ENCODE data around the gene FRS3.

FRS3 gene

DNA sequence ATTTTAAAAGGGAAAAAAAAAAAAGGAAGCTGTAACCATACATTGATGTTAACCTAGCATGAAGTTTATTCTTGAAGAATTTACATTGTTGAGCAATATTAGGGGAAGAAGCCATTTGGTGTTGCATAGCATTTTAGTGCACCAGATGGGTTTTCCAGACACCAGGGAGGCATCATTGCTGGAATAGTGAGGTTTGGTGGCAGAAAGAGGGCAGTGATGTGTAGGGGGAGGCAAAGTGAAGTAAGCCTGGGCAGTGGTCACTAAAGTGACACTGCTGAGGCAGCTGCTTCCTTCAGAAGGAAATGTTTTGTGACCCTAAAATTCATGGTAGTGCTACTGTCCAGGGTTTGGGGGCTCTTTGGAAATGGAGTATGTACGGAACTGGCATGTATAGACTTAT is 10.3 kb upstream of the FRS3 start:
- no peak for DNase-seq (ENCODE audit: low spot score)

DNA sequence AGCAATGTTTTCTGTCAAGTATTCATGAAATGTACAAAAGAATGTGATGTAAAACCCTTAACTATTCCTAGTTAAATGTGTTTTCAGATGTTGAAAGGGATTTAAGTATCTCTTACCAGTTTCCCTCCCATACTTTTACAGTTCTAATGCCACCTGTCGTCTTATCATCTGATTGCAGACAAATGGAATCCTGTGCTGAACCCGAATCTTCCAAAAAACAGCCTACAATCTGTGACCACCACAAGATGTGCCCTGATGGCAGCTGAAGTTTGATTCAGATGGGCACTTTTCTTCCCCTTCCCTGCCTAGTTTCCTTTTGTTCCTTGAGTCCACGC is 9.7 kb upstream of the FRS3 start:
- DNase-seq (ENCODE audit: low spot score), result no peak

GRCh38 chr6:41787219-41787917 is 7.7 kb upstream of the FRS3 start, which contains the start of gene TOMM6:
TOMM6 (plus strand) TSS chr6:41787694; CDS start chr6:41787698, 4 bp downstream.
- DNase-seq (ENCODE audit: low spot score), result peak; percentile 95

DNA sequence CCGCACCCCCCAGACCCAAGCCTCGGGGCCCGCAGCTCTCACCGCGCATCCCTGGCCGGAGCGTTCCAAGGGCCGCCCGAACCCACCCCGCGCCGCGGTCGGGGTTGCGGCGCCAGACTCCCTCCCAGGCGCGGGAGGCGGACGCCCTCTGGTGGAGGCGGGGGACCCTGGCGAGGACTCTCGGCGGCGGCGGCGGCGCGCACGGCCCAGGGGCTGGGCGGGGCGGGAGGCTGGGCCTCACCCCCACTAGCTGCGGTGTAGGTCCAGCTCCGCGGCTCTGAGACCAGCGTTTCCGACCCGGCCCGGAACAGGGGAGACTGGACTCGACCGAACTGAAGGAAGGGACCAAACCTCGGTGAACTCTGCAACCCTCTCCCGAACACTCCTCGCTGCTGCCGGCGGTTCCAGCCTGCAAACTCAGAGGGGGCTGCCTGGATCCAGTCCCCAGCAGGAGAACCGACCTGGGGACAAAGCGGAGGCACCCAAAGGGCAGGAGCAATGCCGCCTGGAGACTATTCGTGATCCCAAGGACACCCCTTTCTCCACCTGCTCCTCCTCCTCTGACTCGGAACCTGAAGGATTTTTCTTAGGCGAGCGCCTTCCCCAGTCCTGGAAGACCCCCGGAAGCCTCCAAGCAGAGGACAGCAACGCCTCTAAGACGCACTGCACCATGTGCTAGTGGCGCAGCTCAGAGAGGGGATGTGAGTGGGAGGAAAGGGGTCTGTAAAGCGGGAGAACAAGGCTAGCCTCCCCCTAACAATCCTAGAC is 6.9 kb upstream of the FRS3 start:
- peak; percentile 81 for DNase-seq (ENCODE audit: low spot score)

GRCh38 chr6:41785689-41786450 is 6.2 kb upstream of the FRS3 start:
- DNase-seq (ENCODE audit: low spot score), result no peak

DNA sequence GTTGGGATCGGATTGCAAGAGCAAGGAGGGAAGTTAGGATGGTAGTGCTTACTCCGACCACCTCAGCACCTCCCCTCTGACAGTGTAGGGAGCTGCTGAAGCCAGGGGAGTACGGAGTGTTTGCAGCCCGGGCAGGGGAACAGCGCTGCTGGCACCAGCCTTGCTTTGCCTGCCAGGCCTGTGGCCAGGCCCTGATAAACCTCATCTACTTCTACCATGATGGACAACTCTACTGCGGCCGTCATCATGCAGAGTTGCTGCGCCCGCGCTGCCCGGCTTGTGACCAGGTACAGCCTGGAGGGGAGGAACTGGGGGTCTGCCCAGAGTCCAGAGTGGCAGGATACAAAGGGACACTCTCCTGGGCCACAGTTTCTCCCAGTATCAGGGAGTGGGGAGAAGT is 5.6 kb upstream of the FRS3 start:
- DNase-seq (ENCODE audit: low spot score), result no peak

- no peak for DNase-seq (ENCODE audit: low spot score)
These were observed 5.0 kb upstream of the FRS3 start for GRCh38 chr6:41784581-41785171.

GRCh38 chr6:41783106-41783780 is 3.5 kb upstream of the FRS3 start:
- no peak for DNase-seq (ENCODE audit: low spot score)

- DNase-seq (ENCODE audit: low spot score), result no peak
These were observed 1.6 kb upstream of the FRS3 start for GRCh38 chr6:41781366-41781730.

DNA sequence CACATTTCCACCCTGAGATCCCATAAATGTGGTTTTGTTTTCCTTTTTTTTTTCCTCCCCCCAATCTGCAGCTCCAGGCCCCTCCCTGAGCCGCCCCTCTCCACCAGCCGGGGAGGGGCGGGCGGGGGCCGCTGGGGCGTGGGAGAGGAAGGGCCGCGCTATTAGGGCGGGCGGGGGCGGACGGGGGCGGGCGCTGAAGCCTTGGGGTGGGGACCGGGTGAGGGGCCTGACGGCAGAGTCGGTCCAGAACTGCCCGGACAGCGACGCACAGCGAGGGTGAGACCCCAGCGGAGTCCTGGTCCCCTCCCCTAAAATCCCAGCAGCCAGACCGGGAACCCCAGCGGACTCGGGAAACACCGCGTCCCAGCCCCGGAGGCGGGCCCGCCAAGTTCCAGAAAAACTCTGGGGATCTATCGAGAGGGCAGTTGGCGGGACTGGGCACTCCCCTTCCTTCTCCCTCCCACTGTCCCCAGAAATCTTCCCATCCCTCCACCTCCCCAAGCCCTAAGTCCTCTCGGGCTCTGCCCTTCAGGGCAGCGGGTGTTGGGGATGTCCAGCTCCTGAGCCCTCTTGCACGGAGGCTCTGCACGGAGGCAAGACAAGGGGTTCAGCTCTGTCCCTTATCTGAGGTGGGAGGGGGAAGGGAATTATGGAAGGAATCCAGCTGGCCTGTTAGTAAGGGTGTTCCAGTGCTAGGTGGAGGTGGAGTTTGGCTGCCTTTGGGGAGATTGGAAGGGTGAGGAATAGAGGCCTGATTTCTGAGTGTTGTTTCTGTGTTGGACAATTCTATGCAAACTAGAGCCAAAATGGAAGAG is 1.1 kb upstream of the FRS3 start, which contains the start of gene PRICKLE4:
TSS of gene PRICKLE4 (plus strand) at position 232 of the 815 bp plus-strand sequence. CDS start 2,692 bp downstream, outside the sequence.
- DNase-seq (ENCODE audit: low spot score), result peak; percentile 16

GRCh38 chr6:41779336-41779735 is 364 bp downstream of the FRS3 start:
- no peak for DNase-seq (ENCODE audit: low spot score)

DNA sequence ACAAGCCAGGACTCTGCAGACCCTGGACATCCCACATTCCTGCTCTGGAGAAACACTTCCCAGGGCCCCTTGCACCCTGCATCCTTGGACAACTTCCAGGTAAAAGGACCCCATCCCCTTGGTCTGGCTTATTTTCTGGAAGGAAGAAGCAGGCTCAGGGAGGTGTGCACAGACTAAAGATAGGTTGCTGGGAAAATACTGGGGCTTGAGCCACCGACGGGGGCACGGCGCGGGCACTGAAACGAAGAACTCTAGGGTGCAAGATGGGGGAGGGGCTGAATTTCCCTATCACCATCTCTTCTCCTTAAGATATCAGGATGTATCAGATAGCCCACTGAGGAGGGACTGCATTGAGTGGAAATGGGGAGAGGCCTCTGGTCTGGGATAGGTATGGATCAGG is 805 bp downstream of the FRS3 start:
- DNase-seq (ENCODE audit: low spot score), result no peak

DNA sequence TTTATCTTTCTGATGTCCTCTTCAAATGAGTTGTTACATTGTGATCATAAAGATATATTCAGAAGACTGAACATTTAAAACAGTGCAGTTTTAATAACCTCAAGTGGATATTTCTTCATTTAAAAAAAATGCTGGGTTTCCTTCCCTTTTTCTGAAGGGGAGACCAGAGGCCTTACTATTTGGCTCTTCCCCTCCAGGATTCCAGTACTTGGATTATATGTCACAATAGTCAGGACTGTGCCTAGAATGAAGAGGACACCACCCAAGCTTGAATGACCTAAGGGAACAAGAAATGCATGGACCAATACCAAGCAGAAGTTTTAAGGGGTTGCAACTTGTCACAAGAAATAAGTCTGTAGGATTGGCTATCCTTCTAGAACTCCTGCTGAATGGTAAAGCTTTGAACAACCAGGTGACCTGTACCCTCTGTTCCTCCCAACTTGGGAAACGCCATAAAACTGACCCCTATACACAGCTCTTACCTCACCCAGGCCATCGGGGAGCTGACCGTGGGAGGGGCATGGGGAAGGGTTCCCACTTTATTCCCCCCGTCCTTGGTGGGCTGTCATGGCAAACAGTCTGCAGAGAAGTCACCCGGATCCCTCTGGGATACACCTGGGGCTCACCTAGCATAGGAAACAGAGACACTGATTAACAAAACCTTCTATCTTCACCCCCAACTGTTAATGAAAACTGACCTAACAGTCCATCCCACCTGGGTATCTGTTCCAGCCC is 2.0 kb downstream of the FRS3 start:
- DNase-seq (ENCODE audit: low spot score), result no peak

- DNase-seq (ENCODE audit: low spot score), result no peak
These were observed 4.3 kb downstream of the FRS3 start for GRCh38 chr6:41775293-41775882.

DNA sequence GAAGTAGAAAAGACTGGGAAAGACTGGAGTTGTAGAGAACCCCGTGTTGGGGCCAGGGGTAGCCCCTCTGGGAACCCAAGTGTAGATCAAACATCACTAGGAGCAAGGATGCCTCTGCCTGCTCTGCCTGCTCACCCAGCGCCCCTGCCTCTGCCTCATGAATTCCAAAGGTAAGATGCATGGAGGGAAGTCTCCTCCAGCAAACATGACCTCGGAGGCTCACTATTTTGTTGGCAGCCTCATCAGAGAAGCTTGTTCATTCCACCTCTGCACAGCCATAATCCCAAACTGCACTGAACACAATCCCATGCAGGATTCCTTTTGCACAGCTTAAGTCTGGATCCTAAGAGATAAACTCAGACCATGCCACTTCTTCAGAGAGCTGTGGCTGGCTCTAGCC is 4.9 kb downstream of the FRS3 start:
- peak; percentile 22 for DNase-seq (ENCODE audit: low spot score)

DNA sequence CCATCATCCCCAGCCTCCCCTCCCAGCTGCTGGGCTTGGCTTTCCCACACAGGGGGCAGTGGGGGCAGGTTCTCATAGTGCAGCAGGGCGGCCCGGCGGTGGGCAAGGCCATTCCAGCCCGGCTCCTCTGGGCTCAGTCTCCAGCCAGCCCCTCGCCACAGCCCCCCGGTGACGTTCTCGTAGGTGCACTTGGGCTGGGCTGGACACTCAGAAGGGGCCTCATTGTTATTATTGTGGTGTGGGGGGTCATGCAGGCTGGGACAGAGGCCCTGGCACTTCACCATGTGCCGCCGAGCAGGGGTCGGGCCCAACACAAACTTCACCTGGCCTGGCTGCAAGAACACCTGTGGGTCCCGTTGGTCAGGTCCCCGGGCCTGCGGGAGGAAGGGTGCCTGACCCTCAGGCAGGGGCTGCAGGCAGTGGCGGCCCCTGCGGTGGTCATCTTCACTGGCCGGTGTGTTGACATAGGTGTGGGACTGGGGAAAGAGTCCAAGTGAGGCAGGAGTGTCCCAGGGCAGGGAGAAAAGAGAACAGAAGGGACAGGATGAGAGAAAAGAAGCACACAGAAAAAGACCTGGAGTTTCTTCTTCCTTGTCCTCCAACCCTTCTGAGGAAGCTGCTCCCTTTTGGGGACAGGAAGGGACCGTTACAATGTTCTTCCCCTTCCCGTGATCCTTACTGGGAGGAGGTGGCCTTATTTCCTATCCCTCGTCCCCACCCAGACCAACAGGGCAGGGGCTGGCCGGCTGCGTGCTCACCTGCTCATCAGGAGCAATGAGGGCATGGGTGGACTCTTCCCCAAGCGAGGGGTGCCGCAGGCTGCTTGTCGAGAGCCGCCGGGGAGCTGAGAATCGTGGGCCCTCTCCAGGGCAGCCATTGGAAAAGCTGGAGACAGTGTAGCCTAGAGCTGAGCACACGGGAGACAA is 8.4 kb downstream of the FRS3 start:
- DNase-seq (ENCODE audit: low spot score), result no peak

DNA sequence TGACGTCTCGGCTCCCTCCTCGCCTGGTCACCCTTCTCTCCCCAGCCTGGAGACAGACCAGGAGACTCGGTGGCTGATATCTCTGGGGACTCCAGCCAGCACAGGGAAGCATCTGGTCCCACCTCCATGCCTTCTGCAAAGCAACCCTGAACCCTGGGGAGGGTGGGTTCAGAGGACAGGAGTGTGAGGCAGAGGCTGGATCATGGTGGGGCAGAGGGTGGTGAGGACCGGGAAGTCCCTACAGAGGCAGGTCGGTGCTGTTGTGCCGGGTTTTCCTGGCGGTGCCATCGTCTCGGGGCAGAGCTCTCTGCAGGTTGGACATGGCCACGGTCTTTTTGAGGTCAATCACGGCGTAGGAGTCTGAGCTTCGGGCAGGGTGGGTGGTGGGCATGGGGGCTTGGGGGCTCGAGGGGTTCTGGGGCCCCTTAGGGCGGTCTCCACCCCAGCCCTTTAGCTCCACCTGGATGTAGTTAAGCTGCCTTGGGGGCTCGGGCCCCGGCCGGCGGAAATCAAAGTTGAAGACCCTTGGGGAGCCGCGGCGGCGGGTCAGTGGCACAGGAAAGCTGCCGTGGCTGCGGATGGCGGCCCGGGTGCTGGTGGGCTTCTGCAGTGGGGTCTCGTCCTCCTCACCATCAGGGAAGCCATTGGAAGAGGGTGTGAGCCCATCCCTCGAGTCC is 9.2 kb downstream of the FRS3 start:
- no peak for DNase-seq (ENCODE audit: low spot score)

DNA sequence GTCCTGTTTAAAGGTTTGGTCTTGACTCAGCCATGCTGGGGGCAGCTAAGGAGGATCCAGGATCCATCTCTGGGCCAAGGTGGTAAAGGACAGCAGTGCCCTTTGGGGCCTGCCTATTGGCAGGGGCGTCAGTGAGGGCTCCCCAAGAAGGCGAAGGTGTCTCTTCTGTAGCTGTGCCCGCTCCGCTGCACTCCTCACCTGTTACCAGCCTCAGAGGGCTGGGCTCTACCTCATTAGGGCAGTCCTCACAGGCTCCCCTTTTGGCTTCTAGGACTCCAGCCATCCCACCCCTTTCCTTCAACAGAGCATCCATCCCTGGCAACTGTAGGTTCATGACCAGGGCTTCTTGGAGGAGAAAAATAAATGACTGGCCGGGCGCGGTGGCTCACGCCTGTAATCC is 10.3 kb downstream of the FRS3 start:
- no peak for DNase-seq (ENCODE audit: low spot score)

Data from kidney tubule cell (primary cell).